ENCODE measurements around the gene SCYL1.

SCYL1 gene

GRCh38 chr11:65532388-65533064, 7.6 kb downstream of the SCYL1 start:
- DNase-seq (ENCODE audit: insufficient read length, low spot score) (no peak), FAIRE-seq (no peak)

DNA sequence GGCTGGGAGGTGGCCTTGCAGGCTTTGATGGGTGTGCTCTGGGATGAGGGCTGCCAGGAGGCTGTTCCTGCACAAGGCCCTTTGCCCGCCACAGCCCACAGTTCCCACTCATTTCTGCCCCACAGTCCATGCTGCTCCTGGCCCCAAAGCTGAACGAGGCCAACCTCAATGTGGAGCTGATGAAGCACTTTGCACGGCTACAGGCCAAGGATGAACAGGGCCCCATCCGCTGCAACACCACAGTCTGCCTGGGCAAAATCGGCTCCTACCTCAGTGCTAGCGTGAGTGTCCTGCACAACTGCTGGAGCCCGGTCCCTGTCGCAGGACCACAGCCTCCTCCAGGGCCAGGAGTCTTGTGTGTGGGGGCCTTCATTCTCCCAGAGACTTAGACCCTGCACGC, 10.2 kb downstream of the SCYL1 start:
- DNase-seq (ENCODE audit: insufficient read length, low spot score) (no peak), FAIRE-seq (no peak)

DNA sequence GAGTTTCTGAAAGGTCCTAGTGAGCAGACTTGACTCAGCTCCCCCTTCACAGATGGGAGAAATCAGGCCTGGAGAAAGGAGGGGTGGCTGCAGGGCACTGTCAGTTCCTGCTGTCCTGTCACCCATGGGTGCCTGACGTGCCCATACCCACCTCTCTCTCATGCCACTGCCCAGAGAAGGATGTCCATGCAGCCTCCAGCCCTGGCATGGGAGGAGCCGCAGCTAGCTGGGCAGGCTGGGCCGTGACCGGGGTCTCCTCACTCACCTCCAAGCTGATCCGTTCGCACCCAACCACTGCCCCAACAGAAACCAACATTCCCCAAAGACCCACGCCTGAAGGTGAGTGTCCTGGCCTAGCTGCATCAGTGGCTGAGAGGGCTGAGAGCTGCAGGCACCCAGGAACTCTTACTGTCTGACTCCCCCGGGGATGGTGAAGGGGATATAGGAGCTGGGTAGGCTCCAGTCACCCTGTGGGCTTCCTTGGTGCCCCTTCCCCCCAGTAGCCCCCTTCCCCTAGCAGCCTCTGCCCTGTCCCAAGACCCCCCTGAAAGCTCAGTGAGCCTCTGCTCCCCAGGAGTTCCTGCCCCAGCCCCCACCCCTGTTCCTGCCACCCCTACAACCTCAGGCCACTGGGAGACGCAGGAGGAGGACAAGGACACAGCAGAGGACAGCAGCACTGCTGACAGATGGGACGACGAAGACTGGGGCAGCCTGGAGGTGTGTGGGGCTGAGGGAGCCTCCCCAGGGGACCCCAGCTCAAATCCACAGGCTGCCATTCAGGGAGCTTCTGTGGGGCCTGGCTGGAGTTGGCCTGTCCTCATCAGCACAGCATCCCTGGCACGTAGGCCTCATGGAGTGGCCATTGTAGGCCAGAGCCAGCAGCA, 11.8 kb downstream of the SCYL1 start:
- FAIRE-seq (no peak), DNase-seq (ENCODE audit: insufficient read length, low spot score) (no peak)

DNA sequence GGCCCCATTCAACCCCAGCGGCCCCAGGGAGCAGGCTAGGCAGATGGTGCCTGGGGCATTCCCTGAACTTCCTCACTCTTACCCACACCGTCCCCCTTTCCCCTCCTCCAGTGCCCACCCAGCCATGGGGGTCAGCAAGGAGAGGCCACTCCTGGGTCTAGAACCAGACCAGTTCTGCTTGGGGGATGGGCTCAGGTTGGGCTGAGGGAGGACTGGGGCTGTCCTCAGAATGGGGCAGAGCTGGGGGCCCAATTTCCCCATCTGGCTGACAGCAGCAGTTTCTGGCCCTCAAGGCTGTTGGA, 12.4 kb downstream of the SCYL1 start:
- FAIRE-seq (no peak), DNase-seq (ENCODE audit: insufficient read length, low spot score) (no peak)

DNA sequence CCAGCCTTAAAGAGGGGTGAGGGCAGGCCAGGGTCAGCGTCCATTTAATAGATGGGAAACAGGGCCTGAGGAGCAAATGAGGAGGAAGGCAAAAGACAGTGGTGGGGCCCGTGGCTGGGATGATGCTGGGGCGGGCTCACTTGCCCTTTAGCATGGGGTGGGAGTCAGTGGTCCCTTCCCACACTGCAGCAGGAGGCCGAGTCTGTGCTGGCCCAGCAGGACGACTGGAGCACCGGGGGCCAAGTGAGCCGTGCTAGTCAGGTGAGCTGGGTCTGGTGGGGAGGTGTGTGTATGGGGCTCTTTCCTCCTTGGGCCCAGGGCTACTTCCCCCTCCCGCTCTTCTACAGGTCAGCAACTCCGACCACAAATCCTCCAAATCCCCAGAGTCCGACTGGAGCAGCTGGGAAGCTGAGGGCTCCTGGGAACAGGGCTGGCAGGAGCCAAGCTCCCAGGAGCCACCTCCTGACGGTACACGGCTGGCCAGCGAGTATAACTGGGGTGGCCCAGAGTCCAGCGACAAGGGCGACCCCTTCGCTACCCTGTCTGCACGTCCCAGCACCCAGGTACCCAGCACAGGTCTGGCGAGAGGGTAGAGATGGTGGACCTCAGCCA, 12.8 kb downstream of the SCYL1 start:
- FAIRE-seq (no peak), DNase-seq (ENCODE audit: insufficient read length, low spot score) (no peak)

DNA sequence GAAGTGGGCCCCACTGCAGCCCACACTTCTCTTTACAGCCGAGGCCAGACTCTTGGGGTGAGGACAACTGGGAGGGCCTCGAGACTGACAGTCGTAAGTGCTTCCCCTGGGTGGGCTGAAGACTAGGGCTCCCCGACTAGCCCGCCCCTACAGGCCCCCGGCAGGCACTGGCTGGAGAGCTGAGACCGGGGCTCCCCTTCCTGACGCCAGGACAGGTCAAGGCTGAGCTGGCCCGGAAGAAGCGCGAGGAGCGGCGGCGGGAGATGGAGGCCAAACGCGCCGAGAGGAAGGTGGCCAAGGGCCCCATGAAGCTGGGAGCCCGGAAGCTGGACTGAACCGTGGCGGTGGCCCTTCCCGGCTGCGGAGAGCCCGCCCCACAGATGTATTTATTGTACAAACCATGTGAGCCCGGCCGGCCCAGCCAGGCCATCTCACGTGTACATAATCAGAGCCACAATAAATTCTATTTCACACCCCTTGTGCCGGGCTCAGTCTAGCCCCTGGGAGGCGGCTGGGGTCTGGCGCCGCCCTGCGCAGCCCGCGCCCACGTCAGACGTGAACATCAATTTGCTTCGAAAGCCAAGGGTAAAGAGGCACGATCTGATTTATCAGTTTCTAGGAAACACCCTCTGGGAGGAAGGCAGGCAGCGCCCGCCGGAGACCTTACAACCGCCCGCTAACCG, 13.5 kb downstream of the SCYL1 start:
- no peak for DNase-seq (ENCODE audit: insufficient read length, low spot score)
- no peak for FAIRE-seq

DNA sequence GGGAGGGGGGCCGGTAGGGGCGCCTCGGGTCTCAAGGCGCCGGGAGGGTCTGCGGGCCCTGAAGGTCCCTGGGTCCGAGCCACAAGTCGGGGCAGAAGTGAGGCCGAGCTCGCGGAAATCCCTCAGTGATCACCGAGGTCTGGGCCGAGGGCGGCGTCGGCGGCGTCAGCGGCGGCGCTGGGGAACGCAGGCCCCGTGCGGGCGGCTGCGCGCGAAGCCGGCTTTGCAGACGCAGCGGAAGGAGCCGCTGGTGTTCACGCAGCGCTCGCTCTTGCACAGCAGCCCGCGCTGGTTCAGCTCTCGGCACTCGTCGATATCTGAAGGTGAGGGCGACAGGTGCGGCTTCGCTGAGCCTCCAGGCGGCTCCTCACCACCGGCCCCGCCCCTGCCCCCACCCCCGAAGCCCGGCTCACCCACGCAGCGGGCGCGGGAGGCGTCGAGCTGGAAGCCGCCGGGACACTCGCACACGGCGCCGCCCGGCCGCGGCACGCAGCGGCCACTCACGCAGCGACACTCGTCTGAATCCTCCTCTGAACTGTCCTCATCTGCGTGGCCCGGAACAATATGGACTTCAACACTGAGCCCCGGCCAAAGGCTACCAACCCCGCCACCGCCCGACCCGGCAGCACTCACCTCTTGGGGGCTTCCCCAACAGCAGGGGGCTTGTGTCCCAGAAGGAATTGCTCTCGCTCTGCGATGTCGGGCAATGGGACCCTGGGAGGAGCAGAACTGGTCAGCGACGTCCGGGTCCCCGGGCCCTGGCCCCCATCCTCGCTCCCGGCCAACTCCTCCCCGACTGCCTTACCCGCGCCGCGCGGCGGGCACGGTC, 14.2 kb downstream of the SCYL1 start:
- no peak for DNase-seq (ENCODE audit: insufficient read length, low spot score)
- FAIRE-seq: no peak

DNA sequence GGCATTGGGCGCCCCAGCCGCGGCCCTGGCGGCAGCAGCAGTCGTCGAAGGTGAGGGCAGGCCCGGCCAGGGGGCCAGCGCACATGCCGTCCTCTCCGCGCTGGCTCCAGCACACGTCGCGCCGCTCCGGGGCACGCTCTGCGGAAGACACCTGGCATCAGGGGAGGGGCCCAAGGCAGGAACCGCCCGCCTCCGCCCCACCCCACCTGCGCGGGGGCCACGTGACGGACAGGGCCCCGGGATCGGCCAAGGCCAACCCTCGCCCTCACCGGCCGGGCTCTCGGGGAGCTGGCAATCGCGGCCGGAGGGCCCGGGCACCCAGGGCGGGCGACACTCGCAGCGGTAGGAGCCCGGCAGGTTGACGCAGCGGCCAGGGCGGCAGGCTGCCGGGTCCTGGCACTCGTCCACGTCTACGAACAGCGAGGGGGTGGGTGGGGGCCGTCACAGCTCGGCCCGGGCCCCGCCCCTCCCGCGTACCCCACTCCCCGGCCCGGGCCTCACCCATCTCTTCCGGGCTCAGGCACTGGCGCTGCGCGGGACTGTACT, 14.9 kb downstream of the SCYL1 start:
- no peak for FAIRE-seq
- DNase-seq (ENCODE audit: insufficient read length, low spot score): peak; percentile 94

DNA sequence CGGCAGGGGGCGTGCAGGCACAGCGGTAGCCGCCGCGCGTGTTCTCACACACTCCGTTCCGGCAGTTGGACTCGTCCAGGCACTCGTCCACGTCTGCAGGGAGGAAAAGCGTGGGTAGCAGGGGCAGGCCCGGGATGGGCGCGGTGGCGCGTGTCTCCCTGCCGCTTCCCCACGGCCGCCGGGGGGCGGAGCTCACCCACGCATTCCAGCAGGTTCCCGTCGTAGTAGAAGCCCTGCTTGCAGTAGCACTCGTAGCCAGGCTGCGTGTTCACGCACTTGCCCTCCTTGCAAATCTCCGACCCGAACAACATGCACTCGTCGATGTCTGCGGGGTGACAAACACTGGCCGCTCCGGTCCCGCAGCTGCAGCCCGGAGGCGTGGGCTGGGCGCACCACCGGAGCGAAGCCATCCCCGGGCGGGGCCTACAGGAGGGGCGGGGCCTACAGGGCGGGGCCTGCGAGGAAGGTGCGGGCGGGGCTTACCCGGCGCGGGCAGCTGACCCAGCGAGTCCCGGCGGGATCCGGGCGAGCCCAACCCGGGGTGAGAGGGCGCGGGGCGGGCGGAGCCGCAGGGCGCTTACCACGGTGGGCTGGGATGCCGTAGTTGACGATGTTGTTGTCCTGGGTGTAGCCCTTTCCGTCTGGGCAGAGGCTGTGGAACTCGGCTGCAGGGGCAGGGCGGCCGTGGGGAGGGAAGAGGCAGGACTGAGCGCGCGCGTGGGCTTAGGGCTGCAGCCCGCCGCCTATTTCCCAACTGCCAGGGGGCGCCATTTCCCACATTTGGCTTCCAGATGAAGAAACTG, 15.6 kb downstream of the SCYL1 start:
- DNase-seq (ENCODE audit: insufficient read length, low spot score) (peak; percentile 99), FAIRE-seq (peak; percentile 92)

DNA sequence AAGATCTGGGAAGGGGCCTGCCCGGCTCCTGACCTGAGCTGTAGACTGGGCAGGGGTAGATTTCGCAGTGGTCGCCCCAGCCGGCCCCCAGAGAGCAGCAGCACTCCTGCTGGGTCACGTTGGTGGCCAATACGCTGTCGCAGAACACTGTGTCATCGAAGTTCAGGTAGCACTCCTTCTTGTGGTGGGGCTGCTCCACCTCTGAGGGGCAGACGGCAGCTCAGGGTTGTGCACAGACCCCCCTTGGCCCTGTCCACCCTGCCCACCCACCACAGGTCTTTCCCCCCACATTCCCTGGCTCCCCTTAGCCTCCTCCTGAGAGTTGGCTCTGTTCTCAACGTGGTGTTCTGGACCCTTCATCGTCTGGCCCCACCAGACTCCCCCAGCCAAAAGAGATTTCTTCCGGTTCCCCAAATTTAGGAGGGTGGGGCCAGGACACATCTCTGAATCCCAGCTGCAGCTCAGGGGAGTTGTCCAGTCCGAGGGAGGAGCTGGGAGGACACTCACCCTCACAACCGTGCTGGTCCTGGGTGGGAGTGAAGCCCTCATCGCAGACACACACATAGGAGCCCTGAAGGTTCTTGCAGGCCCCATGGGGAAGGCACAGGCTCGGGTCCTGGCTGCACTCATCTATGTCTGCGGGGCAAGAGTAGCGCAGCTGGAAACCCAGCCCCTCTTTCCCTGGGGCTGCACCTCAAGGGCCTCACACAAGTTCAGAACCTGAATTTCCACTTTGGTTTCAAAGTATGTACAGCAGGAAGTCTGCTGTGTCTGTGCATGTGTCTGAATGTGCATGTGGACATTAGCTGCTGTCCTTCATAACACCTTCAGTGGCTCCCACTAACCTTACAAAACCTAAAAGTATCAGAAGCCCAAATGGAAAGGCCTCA, 16.5 kb downstream of the SCYL1 start:
- DNase-seq (ENCODE audit: insufficient read length, low spot score): no peak
- FAIRE-seq: peak; percentile 47

- no peak for DNase-seq (ENCODE audit: insufficient read length, low spot score)
Observed at GRCh38 chr11:65542738-65543390, 18.0 kb downstream of the SCYL1 start.

DNA sequence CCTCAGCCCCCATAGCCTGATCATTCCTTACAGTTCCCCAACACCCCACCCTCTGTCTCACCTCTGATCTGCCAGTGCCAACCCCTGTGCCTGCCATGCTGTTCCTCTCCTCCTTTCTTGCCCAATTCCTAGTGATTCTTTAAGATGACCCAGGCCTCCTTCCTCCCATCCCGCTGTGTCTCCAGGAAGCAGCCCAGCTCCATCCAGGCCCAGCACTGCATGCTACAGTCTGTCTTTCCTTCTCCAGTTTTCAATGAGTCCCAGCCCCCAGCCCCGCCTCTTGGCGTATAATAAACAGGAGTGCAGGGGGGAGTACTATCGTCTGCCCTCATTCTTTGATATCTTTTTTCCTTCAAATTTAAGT, 21.0 kb downstream of the SCYL1 start:
- FAIRE-seq (no peak), DNase-seq (ENCODE audit: insufficient read length, low spot score) (no peak)

More at GRCh38 chr11:65542738-65543390, 18.0 kb downstream of the SCYL1 start:
- FAIRE-seq: no peak

GRCh38 chr11:65546217-65546958, 21.5 kb downstream of the SCYL1 start:
- DNase-seq (ENCODE audit: insufficient read length, low spot score) (peak; percentile 99), FAIRE-seq (peak; percentile 68)

- DNase-seq (ENCODE audit: insufficient read length, low spot score) (no peak), FAIRE-seq (no peak)
Observed at GRCh38 chr11:65547446-65548125, 22.7 kb downstream of the SCYL1 start.

GRCh38 chr11:65548395-65548794, 23.5 kb downstream of the SCYL1 start:
- no peak for FAIRE-seq
- no peak for DNase-seq (ENCODE audit: insufficient read length, low spot score)

DNA sequence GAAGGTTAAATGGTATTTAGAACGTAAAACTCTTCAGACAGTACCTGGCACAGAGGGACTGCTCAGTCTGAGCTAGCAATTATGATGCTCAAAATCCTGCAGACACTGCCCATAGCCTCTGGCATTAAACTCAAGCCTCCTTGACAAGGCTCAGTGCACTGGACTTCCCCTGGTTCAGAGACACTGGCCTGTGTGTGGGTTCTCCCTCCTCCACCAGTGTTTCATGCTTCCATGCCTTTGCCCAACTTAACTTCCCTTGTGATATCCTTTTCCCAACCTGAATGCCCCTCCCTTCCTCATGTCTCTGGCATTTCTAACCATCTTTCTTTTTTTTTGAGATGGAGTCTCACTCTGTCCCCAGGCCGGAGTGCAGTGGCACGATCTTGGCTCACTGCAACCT, 24.2 kb downstream of the SCYL1 start:
- FAIRE-seq: no peak
- DNase-seq (ENCODE audit: insufficient read length, low spot score): no peak
